GM21423 (cell line): ENCODE measurements around the gene LTBP1.
"Not testable (repeated sequence)": the region's sequence is repeated elsewhere in the genome, so short reads cannot be mapped to it uniquely, and the experiment has no call there.

Experiments used
- ATAC-seq: cut with Tn5 transposase; IDR thresholded peaks from one replicate; pipeline ENCODE4 v1.9.1; 2021; ENCODE audit warnings: mild to moderate bottlenecking, moderate library complexity; ENCODE audit not compliant: unreplicated experiment

The LTBP1 gene

DNA sequence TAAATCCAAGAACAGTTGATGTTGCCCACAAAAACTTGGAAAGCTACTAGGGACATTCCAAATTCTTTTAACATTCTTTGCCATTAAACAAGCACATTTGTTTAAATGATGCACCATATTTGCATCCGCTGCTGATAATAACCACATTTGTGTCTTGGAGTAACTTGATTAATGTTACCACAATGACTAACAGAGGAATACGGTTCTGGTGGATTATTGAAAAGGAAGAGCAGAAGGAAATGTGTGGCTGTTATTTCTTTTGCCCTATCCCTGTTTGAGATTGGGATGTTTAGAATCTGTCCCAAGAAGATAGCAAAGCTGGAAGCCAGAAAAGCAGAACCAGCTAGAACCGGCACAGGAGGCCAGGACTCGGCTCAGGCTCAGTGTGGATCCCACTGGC is 490.5 kb downstream of the LTBP1 start:
- no peak for ATAC-seq

DNA sequence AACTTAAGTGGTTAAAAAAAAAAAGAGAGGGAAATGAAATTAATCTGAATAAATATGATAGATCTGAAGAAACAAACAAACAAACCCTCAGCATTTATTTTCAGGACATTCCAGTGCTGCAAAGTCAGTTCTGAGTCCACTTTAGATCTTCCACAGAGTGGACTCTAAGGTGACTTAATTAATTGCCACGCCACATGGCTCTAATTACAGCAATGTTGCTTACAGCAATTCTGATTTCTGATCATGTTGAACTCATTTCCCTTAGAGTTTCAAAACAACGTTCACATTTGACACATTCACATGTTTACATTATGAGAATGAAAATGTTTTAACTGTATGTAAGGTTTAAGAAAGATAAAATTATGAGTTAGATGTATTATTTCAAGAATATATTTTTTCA is 491.1 kb downstream of the LTBP1 start:
- no peak for ATAC-seq

DNA sequence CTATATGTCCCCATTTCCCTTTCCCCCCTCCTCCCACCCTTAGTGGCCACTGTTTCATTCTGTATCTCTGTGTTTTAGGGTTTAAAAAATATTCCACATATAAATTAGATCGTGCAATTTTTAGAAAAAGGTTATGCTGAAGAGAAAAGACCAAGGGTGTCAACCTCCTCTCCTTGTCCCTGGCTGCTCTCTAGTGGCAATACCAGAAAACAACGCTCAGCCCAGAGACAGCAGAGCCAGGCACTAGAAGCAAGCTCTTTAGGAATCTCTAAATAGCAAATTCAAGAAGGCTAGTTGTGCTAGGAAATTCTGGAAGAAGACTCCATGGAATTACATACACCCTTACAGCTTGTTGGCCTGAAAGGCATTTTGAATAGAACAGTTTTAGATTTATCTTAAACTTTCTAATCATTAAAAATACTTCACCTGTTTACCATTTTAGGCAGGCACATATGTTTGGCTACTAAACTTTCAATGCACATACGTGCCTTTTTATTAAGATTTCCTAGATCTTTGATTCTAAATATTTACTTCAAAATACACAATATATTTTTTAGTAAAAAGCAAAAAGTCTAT is 494.6 kb downstream of the LTBP1 start:
- peak; percentile 92 for ATAC-seq

DNA sequence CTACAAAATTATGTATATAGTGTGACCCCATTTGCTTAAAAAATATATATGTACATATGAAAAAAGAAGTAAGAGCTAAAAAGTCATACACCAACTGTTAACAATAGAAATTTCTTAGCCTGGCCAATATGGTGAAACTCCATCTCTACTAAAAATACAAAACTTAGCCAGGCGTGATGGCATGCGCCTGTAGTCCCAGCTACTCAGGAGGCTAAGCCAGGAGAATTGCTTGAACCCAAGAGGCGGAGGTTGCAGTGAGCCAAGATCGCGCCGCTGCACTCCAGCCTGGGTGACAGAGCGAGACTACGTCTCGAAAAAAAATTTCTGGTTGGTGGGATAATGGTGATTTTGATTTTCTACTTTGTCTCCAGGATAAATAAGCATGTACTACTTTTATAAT is 495.3 kb downstream of the LTBP1 start:
- ATAC-seq, result not testable (repeated sequence)

DNA sequence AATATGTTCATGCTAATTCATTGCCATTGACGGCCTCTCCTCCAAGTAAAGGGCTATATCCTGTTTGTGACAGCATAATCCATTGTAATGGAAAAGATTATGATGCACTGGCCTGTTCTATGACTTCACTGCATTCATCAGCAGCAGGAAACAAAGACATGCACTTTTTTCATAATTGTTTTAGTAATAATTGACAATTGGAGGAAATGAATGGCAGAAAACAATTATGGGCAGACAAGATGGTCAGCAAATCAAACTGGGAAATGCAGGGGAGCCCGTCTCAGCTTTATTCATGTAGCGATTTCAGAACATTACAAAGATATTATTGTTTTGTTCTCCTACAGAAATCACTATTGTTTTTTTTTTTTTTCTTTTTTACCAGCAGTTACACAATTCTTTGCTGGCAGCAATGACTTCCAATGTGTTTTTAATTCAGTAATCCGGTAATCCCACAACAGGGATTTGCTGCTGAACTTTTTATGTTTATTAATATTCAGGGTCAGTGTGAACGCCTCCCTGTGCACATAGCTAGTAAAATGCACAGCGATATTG is 495.9 kb downstream of the LTBP1 start:
- no peak for ATAC-seq

DNA sequence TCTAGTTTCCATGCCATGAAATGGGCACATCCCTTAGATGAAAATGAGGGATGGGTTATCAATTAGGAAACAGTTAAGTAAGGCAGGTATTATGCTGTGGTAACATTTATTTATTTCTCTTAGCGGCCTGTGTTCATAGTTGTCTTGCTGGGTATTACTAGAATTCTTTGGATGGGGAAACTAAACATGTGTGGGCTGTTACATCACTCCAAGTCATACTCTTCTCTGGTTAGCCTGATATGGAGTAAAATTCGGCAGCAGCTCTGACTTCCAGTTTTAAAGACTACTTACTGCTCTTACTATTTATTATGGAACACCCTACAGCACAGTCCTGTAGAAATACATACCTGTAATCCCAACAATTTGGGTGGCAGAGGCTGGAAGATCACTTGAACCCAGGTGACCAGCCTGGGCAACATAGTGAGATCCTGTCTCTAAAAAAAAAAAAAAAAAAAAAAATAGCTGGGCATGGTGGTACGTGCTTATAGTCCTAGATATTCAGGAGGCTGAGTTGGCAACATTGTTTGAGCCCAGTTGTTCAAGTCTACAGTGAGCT is 496.6 kb downstream of the LTBP1 start:
- ATAC-seq, result no peak

DNA sequence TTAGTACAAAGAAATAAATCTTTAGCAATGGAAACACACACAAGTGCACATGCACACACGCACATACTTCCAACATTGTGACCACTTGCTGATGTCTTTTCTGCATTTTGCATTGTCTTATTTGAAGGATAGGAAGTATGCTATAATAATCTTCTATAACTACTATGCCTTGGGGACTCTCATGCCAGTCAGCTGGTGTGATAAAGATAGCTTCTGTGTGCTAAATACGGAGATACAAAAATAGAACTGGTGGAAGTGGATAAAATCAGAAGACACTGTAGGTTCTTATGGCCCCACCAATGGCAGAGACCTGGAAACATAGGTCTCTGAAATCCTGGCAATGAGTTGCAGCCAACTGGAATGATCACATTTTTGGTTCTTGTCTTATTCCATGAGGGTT is 498.2 kb downstream of the LTBP1 start:
- ATAC-seq, result no peak

DNA sequence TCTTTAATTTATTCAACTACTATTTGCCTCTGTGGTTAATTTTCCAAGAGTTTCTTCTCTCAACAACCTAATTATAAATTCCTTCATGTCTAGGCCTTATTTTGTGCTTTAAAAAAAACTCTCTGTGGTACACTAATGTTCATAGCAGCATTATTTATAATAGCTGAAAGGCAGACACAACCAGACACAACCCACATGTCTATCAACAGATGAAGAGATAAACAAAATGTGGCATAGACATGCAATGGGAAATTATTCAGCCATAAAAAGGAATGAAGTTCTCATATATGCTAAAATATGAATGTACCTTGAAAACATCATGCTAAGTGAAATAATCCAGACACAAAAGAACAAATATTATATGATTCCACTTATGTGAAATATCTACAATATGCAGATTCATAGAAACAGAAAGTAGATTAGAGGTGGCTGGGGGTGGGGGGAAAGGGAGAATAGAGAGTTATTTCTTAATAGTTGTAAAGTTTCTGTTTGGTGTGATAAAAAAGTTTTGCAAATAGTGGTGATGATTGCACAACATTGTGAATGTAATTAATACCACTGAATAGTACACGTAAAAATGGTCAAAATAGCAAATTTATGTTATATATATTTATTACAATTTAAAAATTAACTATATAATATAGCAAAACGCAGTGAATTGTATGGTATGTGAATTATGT is 501.6 kb downstream of the LTBP1 start:
- ATAC-seq, result no peak
